NCI-H69 (cell line): ENCODE data around the gene RBM45.
"Not testable (repeated sequence)": the region's sequence is repeated elsewhere in the genome, so short reads cannot be mapped to it uniquely, and the experiment has no call there.

Source experiments
- DNase-seq: peaks from one replicate; lab custom pipeline; 2025; lab: John Stamatoyannopoulos, UW

RBM45 gene

DNA sequence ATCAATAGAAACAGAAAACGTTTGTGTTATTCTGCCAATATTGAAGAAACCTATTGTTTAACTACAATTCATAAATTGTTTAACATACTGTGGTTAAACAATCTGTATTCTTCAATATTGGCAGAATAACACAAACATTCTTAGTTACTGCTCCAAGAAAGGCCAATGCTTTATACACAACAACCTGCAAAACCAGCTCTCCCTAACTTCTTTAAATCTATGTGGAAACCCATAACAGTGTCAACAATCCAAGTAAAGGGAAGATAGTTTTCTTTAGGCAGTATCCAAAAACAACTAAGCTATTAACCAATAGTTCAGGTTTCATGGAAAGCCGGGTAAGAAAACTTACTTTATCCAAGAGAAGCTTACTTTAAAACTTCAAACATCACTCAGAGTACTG lies 6.2 kb upstream of the RBM45 start:
- no peak for DNase-seq

DNA sequence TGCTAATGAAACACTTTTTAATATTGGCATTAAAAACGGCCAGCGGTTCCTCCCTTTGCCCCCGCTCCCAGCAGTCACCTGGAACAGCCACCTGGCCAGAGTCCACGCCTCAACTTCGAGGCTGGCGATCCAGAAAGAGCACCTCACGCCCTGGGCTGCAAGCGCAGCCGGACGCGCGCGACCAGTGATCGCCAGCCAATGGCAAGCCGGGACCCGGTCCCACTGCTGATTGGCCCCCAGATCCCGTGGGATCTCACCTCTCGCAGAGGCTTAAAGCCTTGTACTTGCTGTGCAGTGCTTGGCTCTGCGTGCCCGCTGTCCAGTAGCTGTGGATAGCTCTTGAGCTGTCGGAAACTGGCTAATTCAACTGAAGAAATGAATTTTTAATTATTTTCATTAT lies 4.1 kb upstream of the RBM45 start:
- no peak for DNase-seq

DNA sequence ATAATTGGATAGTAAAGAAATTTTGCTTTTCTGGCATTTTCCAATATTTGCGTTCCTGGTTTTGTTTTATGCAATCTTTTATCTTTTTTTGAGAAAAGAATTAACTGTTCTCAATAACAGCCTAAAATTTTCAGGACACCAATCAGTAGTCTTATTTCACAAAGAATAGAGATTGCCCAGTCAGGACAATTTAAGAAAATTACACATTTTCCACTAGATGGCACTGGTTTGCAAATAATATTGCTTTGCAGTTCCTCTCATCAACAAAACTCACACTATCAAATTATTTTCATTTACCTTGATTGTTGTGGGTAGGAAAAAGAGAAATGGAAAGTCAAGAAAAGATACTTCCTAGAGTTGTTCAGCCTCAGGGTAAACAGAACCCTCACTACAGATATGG lies 2.4 kb upstream of the RBM45 start:
- peak; percentile 67 for DNase-seq

DNA sequence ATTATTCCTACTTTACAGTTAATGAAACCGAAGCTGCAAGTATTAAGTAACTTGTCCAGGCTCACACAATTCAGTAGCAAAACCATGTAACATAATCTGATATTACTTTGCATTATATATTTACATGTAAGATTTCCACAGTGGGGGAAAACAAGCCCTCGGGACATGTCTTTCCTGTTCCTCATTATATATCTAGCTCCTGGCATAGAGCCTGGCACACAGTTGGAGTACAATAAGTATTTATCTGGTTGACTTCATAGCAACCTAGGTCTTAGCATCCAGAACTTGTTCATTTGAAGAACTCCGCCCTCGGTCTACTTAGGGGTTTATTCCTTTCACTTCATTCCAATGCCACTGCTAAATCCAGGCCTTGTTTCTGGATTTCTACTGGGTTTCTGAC lies 1.6 kb upstream of the RBM45 start:
- DNase-seq: peak; percentile 51

DNA sequence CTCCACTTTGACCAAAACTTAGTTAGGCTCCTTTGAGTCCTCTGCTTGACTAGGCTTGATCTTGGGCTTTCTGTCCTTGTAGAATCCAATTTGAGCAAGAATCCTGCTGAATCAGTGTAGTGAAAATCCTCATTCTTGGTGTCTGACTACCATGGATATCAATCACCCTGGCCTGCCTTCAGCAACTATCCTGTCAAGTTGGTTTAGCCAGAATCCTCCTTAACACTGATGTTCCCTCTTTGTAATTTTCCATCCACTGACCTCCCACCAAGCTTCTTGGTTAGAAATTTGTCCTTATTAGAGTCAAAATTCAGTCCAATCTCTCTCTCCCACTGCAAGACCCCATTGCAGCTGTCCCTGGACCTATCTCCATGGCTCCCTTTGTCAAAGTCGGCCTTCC lies 494 bp upstream of the RBM45 start:
- no peak for DNase-seq

DNA sequence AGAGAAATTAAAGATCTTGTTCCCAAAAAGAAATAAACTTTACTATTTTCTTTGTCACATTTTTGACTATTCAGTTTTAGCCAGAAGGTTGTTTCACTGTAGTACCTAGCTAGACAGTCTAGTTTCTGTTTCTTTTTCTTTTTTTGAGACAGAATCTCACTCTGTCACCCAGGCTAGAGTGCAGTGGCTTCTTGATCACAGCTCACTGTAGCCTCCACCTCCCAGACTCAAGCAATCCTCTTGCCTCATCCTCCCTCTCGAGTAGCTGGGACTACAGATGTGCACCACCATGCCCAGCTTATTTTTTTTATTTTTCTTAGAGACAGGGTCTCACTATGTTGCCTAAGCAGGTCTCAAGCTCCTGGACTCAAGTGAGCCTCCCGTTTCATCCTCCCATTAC lies 2.2 kb downstream of the RBM45 start:
- DNase-seq: no peak

DNA sequence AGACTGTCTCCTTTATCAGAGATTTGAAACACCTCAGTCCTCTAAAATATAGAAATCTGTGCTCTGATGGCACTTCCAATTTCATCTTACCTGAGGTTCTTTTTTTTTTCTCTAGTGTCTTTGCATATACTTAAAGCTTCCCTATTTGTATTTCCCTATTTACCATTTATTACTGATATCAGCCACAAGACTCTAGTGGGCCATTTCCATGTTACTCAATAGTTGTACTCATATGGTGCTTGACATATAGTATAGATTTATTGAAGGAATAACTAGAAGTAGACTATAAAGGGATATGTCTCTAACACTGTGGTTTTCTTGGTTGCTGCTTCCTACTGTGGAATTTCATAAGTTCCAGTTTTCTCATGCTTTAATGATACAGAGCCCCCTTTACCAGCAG lies 3.0 kb downstream of the RBM45 start:
- no peak for DNase-seq

DNA sequence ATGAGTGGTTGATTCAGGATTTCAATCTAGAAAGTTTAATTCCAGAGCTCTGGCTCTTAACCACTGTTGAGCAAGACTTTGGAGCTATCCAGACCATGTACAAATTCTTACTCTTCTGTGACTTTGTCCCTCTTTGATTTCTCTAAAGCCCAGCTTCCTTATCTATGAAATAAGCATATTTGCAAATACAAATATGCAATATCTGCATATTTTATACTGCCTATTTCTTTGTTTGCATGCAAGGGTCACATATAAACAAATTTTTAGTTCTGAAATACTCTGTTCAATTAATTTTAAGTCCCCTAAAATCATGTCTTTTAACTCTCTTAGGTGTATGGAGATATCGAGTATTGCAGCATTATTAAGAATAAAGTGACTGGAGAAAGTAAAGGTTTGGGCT lies 5.5 kb downstream of the RBM45 start:
- DNase-seq: no peak

DNA sequence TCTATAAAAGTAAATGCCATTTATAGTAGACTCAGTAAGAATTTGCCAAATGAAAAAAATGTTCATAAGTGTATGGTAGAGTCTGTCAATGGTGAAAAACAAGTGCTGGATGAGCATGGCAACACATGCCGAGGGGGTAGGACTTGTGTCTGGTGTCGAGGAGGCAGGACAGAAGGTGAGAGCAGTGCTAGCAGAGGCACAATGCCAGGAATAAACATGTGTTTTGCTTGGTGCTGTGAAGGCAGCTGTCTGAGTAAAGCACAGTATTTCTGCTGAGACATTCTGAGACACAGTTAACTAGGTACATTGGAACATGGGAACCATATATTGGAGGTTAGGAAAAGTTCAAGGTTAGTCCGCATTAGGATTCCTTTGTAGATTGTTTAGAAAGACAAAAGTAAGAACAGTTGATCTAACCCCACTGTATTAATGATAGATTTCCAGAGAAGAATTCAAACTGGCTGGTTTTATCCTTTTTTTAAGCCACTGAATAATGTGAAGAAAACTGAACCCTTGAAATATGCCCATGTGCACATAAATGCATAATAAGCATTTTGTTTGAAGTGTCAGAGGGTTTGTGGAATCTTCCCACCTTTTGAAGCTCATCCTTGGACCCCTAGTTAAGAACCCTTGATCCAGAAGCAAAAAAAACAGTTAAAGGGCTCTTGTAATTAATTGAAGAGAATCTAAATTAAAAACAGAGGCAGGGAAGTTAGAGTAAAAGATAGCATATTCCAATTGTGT lies 7.1 kb downstream of the RBM45 start:
- no peak for DNase-seq

DNA sequence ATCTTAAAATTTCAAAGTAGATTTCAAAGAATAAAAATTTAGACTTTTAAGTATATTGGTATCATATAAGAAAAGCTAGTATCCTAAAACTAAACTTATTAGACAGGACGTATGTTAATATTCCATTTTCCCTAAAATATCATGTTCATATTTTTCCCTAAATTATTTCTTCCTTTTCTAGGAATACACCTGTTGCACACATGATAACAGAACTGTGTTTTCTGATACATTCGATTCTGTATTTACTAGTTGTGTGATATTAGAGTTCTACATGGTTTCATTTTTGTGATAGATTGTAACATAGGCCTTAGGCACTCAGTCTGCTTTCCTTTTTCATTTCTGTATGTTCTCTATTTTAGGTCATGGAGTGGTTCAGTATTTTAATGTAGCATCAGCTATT lies 10.9 kb downstream of the RBM45 start:
- no peak for DNase-seq

DNA sequence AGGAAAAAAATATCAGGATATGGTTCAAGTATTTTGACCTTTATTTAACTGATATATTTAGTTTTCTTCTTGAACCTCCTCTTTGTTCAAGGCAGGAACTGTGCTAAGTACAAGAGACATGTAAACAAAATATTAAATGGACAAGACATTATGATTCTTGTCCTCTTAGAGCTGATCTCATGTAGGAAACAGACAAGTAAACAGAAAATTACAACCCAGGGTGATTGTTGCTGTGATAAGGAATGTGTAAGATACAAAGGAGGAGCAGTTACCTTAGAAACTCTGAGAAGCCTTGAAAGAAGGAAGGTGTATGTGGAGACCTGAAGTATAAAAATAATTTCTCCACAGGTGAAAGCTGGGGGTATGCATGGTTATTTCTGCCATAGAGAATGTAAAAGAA lies 12.9 kb downstream of the RBM45 start:
- DNase-seq: no peak

DNA sequence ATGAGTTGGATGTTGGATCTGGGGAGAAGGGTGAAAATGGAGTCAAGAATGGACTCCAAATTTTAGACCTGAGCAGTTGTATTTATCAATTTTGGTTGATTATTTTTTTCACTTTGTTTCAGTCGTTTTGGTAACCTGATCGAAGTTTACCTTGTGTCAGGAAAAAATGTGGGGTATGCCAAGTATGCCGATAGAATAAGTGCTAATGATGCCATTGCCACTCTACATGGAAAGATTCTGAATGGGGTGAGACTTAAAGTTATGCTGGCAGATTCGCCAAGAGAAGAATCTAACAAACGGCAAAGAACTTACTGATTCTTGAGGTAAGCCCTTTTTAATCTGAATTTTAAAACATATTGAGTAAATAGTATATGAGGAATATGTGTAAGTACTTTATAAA lies 13.6 kb downstream of the RBM45 start:
- no peak for DNase-seq

DNA sequence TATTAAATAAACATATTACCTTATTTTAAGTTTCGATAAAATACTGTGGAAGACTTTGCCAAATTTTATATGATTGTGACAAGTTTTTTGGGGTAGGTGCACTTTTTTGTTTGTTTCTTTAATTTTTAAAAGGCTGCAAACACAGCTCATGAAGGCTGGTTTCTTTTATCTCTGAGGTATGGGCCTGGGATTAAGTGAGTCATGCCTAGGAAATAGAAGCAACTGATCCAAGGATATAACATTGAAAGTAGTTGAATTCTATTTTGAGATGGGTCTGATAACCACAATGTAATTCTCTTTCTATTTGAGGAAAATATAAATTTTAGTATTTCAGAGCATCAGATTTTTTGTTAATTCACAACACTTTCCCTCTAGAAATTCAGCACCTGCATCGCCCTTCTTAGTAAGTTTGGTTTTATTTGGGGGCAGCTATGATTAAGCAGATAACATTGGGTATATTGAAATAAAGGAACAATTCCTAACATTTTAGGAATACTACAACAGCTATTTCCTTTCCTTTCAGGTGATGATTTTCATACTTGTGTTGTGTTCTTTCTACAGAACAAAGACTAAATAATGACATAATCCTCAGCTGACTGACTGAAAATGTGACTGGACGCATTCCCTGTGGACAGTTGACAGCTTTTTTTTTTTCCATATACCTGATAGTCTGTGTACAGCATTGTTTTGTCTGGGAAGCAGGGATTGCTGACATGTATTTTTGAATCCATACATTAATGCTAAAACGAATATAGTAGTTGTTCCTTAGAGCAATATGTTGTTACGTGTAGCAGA lies 16.8 kb downstream of the RBM45 start:
- no peak for DNase-seq

DNA sequence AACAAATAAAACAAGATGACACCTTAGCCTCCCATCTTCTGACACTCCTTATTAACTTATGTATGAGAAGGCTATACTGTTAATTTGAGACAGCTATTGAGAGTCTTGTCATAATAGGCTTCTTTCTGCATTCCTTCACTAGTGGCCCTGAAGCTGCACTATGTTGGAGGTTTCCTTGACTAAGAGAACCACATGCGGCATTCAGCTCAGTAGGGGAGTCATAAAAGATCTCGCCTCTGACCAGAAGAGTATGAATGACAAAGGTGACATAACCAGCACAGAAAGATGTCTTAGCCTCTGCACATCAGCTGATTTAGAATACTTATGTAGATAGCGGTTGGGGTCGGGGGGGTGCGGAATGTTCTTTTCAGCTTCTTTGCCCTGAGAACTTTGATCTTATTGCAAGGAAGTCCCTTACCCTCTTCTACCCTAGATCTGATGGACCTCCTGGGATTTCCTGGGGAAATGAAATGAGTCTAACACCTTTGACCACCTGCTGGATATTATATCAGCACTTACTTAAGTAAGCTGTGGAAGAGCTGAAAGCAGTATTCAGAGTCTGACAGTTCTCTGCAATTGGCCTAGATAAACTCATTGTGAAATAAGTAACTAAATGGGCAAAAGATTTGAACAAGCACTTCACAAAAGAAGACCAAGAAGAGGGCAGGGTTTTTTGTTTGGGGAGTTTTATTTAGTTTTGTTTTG lies 24.2 kb downstream of the RBM45 start:
- no peak for DNase-seq

DNA sequence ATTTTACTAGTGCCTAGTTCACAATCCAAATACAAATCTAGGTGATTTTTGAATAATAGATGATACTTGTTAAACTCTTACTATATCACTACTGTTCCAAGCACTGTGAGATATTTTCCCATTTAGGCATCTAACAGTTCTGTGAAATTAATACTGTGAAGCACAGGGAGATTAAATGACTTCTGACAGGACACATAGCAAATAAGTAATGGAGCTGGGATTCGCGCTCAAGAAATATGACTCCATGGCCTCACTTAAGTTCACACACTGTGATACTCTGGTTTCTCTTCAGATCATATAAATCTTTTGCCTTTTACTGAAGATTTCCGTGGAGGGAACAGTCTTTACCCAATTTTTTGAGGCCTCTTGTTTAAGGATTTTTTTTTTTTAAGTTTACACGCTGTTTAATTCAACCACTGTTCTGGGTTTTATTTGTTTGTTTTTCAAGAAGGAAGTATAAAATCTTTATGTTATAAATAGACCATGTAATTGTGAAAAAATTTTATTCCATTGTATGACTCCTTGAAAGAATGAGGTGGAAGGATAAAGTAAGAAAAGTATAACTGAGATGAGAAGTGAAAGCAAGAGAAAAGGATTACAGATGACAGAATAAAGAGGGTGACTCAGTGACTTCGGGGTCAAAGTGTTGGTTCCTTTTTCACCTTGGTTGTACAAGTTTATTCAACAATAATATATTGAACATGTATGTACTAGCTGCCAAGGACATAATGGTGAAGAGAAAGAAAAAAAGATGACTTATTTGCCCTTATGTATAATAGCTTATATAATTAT lies 30.2 kb downstream of the RBM45 start:
- DNase-seq: peak; percentile 44

DNA sequence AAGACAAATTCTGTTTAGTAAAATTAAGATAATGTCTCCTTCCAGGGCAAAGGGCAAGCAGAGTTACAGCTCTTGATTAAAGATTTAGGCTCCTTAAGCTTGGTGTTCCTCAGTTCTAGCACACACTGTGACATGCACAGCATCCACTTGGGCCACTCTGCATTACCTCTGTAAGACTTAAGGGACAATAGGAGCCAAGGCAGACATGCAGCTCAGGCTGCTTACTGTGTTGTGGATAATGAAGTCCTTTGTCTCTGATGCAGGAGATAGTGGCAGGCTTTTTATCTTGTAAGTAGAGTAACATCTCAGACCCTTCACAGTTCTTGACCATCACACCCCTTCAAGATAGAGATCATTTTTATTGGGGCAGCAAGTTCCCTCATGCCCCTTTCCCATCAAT lies 31.2 kb downstream of the RBM45 start:
- peak; percentile 16 for DNase-seq

DNA sequence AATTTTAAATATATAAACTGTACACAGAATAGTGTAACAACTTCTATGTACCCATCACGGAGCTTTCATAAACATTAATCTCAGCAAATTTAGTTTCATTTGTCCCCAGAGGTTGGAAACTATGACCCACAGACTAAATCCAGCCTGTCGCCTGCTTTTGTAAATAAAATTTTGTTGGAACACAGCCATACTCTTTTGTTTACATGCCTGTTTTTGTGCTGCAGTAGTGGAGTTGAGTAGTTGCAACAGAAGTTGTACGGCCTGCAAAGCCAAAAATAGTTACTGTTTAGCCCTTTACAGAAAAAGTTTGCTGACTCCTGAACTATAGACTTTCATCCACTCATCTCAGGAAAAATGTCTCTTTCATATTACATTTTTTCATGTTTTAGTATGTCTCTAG lies 39.8 kb downstream of the RBM45 start:
- peak; percentile 55 for DNase-seq

DNA sequence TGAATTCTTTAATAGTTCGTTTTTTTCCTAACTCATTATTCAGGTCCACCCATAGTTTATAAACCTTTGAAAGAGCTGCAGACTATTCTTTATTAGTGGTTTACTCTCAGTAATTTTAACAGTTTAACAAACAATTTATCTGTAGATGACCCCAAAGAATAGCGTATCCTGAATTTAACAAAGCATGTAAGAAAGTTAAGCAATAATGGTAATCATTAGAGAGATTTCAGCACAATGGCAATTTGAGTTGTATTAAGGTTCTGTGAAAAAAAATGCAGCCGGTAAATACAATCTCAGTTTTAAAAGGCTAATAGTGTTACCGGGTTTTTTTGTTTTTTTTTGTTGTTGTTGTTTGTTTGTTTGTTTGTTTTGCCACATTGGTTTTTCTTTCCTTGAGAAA lies 40.3 kb downstream of the RBM45 start:
- no peak for DNase-seq

DNA sequence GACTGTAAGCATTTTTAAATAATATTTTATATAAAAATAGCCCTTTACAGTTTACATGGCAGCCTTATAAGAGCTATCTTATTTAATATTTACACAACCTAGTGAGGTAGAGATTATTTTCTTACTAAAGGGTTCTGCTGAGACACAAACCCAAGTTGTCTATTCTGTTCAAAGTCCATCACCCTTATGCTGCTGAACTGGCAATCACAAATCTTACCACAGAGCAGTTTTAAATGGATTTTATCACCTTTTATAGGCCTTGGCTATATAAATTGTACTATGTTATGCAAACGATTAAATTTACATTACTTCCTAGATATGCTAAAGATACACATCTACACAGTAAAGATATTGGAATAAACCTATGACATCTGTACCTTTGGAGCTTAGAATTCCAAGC lies 40.7 kb downstream of the RBM45 start:
- no peak for DNase-seq

DNA sequence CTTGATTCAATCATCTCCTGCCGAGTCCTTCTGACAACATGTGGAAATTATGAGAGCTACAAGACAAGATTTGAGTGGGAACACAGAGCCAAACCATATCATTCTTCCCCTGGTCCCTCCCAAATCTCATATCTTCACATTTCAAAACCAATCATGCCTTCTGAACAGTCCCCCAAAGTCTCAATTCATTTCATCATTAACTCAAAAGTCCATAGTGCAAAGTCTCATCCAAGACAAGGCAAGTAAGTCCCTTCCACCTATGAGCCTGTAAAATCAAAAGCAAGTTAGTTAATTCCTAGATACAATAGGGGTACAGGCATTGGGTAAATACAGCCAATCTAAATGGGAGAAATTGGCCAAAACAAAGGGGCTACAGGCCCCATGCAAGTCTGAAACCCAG lies 41.6 kb downstream of the RBM45 start:
- not testable (repeated sequence) for DNase-seq

DNA sequence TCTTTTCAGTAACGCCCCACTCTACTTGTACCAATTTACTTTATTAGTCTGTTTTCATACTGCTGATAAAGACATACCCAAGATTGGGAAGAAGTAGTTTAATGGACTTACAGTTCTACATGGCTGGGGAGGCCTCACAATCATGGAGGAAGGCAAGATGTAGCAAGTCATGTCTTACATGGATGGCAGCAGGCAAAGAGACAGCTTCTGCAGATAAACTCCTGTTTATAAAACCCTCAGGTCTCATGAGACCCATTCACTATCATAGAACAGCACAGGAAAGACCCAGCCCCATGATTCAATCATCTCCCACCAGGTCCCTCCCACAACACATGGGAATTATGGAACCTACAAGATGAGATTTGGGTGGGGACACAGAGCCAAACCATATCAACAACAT lies 43.3 kb downstream of the RBM45 start:
- no peak for DNase-seq

DNA sequence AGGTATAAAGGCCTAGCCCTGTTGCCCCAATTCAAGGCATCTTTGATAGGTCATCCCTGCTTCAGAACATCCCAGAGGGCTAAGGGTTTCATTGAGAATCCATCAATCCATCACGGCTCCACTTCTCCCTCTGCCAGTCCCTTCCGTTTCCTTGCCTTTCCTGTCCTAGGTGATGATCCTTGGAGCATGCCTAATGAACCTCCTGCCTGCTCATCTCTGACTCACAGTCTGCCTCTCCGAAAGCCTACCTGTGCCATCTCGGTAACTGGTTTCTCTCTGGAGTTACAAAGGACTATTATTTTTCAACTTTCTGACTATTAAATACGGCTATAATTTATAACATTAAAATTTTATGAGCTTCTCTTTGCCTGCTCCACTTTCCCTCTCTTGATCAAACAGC lies 45.3 kb downstream of the RBM45 start:
- no peak for DNase-seq
